PC-9 (cell line): Measurements from ENCODE around the gene PWWP2B.

Source experiments
- CTCF ChIP-seq: fragments of 200-600 bp; sonication (generic); conservative IDR thresholded peaks from 2 replicates; pipeline ENCODE4 v1.6.1; 2017; ENCODE audit warnings: mixed run types, antibody characterized with exemption, mild to moderate bottlenecking, moderate library complexity
- EZH2 ChIP-seq: fragments of 200-600 bp; sonication (generic); IDR thresholded peaks from 2 replicates; pipeline ENCODE4 v1.8.0; 2017; ENCODE audit warnings: antibody characterized with exemption, low read depth

GRCh38 chr10:132419538-132420468 lies 22.8 kb downstream of the PWWP2B start:
- TF ChIP-seq CTCF (no peak), EZH2 (no peak)
